H9 (cell line): ENCODE data around the gene CDH23. TPM values are rescaled to one million over a fixed set of nuclear protein-coding genes. Genes with fewer than 3 reads are reported as not detected.

ENCODE experiments used
- DNase-seq: peaks from one replicate; pipeline ENCODE4 v3.0.0-alpha.2; 2017
- H2AFZ ChIP-seq: one replicate; pipeline ENCODE4 v1.6.1; 2013; ENCODE audit warnings: mild to moderate bottlenecking, low read length, control low read depth, moderate library complexity
- H2AK5ac ChIP-seq: 2 replicates; pipeline ENCODE4 v1.6.1; 2013; ENCODE audit warnings: low read length, control low read depth, mixed read lengths; ENCODE audit not compliant: insufficient read length
- H2BK120ac ChIP-seq: one replicate; pipeline ENCODE4 v1.6.1; 2013; ENCODE audit warnings: low read depth, mild to moderate bottlenecking, low read length, control low read depth, inconsistent platforms; ENCODE audit not compliant: poor library complexity, severe bottlenecking
- H2BK12ac ChIP-seq: 2 replicates; pipeline ENCODE4 v1.6.1; 2013; ENCODE audit warnings: low read length, control low read depth, mixed read lengths, low read depth; ENCODE audit not compliant: insufficient read length
- H2BK15ac ChIP-seq: 2 replicates; pipeline ENCODE4 v1.6.1; 2013; ENCODE audit warnings: low read depth, low read length, control low read depth
- H2BK20ac ChIP-seq: one replicate; pipeline ENCODE4 v1.6.1; 2013; ENCODE audit warnings: low read depth, mild to moderate bottlenecking, low read length, control low read depth, inconsistent platforms; ENCODE audit not compliant: poor library complexity, severe bottlenecking
- H2BK5ac ChIP-seq: 2 replicates; pipeline ENCODE4 v1.6.1; 2013; ENCODE audit warnings: low read length, control low read depth, mixed read lengths; ENCODE audit not compliant: insufficient read length
- H3K14ac ChIP-seq: 2 replicates; pipeline ENCODE4 v1.6.1; 2013; ENCODE audit warnings: low read length, control low read depth; ENCODE audit not compliant: insufficient read depth
- H3K18ac ChIP-seq: 2 replicates; pipeline ENCODE4 v1.6.1; 2013; ENCODE audit warnings: low read depth, mild to moderate bottlenecking, mixed read lengths, low read length, control low read depth; ENCODE audit not compliant: insufficient read length
- H3K23ac ChIP-seq: 2 replicates; pipeline ENCODE4 v1.6.1; 2013; ENCODE audit warnings: low read length, control low read depth, mixed read lengths, low read depth; ENCODE audit not compliant: insufficient read length
- H3K23me2 ChIP-seq: 2 replicates; pipeline ENCODE4 v1.6.1; 2013; ENCODE audit warnings: low read depth, mild to moderate bottlenecking, mixed read lengths, low read length, control low read depth; ENCODE audit not compliant: insufficient read length, poor library complexity, severe bottlenecking
- H3K27ac ChIP-seq: 2 replicates; pipeline ENCODE4 v1.5.1; 2013; ENCODE audit warnings: low read length, control low read depth, mixed read lengths, low read depth; ENCODE audit not compliant: insufficient read length
- H3K27me3 ChIP-seq: 2 replicates; pipeline ENCODE4 v1.6.1; 2013; ENCODE audit warnings: low read length, control low read depth, inconsistent platforms; ENCODE audit not compliant: insufficient read depth
- H3K4ac ChIP-seq: 2 replicates; pipeline ENCODE4 v1.6.1; 2013; ENCODE audit warnings: low read depth, mild to moderate bottlenecking, control low read depth, inconsistent platforms, low read length, moderate library complexity
- H3K4me1 ChIP-seq: 2 replicates; pipeline ENCODE4 v1.6.1; 2013; ENCODE audit warnings: low read length, control low read depth, inconsistent platforms; ENCODE audit not compliant: insufficient read depth
- H3K4me2 ChIP-seq: 2 replicates; pipeline ENCODE4 v1.6.1; 2013; ENCODE audit warnings: low read length, control low read depth, mixed read lengths; ENCODE audit not compliant: insufficient read length, insufficient read depth
- H3K56ac ChIP-seq: 2 replicates; pipeline ENCODE4 v1.6.1; 2013; ENCODE audit warnings: low read depth, mild to moderate bottlenecking, mixed read lengths, low read length, control low read depth; ENCODE audit not compliant: insufficient read length
- H3K79me1 ChIP-seq: 2 replicates; pipeline ENCODE4 v1.6.1; 2013; ENCODE audit warnings: low read depth, mild to moderate bottlenecking, moderate library complexity, low read length, control low read depth, inconsistent platforms; ENCODE audit not compliant: insufficient read depth, poor library complexity, severe bottlenecking
- H3K79me2 ChIP-seq: 2 replicates; pipeline ENCODE4 v1.6.1; 2013; ENCODE audit warnings: low read length, control low read depth, inconsistent platforms; ENCODE audit not compliant: insufficient read depth
- H3K9ac ChIP-seq: 2 replicates; pipeline ENCODE4 v1.6.1; 2013; ENCODE audit warnings: low read length, control low read depth, mixed read lengths; ENCODE audit not compliant: insufficient read length; ENCODE audit errors: extremely low read depth
- H3K9me3 ChIP-seq: one replicate; pipeline ENCODE4 v1.6.1; 2013; ENCODE audit warnings: low read depth, low read length, inconsistent platforms; ENCODE audit not compliant: control insufficient read depth
- H3T11ph ChIP-seq: one replicate; pipeline ENCODE4 v1.6.1; 2013; ENCODE audit warnings: mild to moderate bottlenecking, low read length, control low read depth, inconsistent platforms
- H4K20me1 ChIP-seq: one replicate; pipeline ENCODE4 v1.6.1; 2013; ENCODE audit not compliant: control insufficient read depth, insufficient read length, insufficient read depth
- H4K5ac ChIP-seq: 2 replicates; pipeline ENCODE4 v1.6.1; 2013; ENCODE audit warnings: low read depth, mild to moderate bottlenecking, mixed read lengths, low read length, control low read depth; ENCODE audit not compliant: insufficient read length
- H4K8ac ChIP-seq: replicated peaks from 2 replicates; pipeline ENCODE4 v1.6.1; 2013; ENCODE audit warnings: low read length, control low read depth, mixed read lengths, low read depth; ENCODE audit not compliant: insufficient read length
- H4K91ac ChIP-seq: 2 replicates; pipeline ENCODE4 v1.6.1; 2013; ENCODE audit warnings: low read depth, mild to moderate bottlenecking, moderate library complexity, mixed read lengths, low read length, control low read depth; ENCODE audit not compliant: insufficient read length
- H3K27ac Mint-ChIP-seq, 3 experiments: 2 replicates in 2 of 3; 3 replicates in 1 of 3; pipeline ENCODE4 v1.8.0; 2020 to 2021; ENCODE audit warnings: mixed read lengths in 3 of 3, mild to moderate bottlenecking in 1 of 3, moderate library complexity in 1 of 3
- H3K27me3 Mint-ChIP-seq: 2 replicates; pipeline ENCODE4 v1.8.0; 2021; ENCODE audit warnings: low read depth, mild to moderate bottlenecking, moderate library complexity, mixed read lengths
- H3K36me3 Mint-ChIP-seq, 3 experiments: 2 replicates in 2 of 3; 3 replicates in 1 of 3; pipeline ENCODE4 v1.8.0; 2020 to 2021; ENCODE audit warnings: low read depth in 3 of 3, mixed read lengths in 3 of 3; ENCODE audit not compliant: insufficient read depth in 1 of 3
- H3K4me1 Mint-ChIP-seq, 2 experiments: 2 replicates each; pipeline ENCODE4 v1.8.0; 2020; ENCODE audit warnings: mixed read lengths in 2 of 2
- H3K4me3 Mint-ChIP-seq, 2 experiments: 2 replicates in 1 of 2; 3 replicates in 1 of 2; pipeline ENCODE4 v1.8.0; 2020 to 2021; ENCODE audit warnings: mild to moderate bottlenecking in 2 of 2, mixed read lengths in 2 of 2, moderate library complexity in 1 of 2
- H3K9me3 Mint-ChIP-seq, 2 experiments: 2 replicates in 1 of 2; 3 replicates in 1 of 2; pipeline ENCODE4 v1.8.0; 2020; ENCODE audit warnings: mild to moderate bottlenecking in 2 of 2, mixed read lengths in 2 of 2, moderate library complexity in 1 of 2
- WGBS: extraction: QIAGEN DNeasy Blood & Tissue Kit; methylation state at CpG from one replicate; pipeline ENCODE4 v1.1.7; 2013; ENCODE audit warnings: missing lambda C conversion rate, low lambda C conversion rate, mixed read lengths; ENCODE audit not compliant: insufficient read length; ENCODE audit errors: extremely low coverage; 5-methylcytosine and 5-hydroxymethylcytosine counted together
- total RNA-seq: library from RNA; stranded (reverse); gene quantifications from 2 replicates; pipeline ENCODE4 v1.2.1, GENCODE V29; 2021
- TF ChIP-seq, protein P1 (sequence below): fragments of 200-600 bp; sonication (generic); conservative IDR thresholded peaks from 3 replicates; pipeline ENCODE4 v1.8.0; 2021; ENCODE audit warnings: antibody characterized with exemption, mild to moderate bottlenecking

CDH23 gene
- total RNA-seq, 1 experiment from 2014 or later: 2.1 TPM

DNA sequence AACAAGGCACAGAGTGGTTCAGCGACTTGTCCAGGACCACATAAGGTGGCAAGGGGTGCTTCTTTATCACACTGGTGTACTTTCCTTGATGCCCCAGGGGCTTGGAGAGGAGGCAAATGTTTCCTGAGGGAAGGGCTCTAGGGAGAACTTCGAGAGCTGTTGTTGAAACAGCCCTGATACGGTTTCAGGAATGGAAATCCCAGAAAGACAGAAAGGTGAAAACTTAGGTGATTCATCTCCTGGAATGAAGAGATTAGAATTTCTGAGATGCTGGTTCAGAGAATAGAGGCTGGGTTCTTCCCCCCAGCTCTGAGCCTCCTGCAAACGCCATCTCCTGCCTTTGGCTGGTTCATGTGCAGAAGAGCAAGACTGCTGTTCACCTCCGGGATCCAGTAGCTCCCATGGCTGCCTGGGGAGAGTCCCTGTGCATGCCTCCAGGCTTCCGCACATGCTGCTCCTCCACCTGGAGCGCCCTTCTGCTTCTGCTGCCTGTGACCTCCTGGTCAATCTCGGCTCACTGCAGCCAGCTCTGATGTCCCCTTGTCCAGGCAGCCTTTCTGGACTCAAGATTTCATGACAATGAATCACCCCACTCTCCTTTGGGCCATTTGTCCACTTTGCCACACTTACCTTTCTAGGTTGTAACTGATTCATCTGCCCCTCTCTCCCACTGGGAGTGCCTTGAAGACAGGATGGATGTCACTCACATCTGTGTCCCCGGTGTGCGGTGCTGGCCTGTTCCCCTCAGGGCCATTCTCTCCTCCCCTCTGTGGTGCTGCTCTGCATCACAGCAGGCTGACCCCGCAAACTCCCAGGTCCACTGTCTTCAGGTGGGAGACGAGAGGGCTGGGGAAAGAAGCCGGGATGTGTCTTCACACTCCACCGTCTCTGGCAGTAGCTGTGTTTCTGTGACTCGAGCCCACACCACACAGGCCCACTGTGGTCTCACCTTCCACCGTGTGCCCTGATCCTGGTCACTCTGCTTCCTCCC is 3.6 kb upstream of the CDH23 start:
- Histone ChIP-seq H3K23me2 (peaks cover 6% of the 10 kb centered on the region), H2BK20ac (no peak overlapping the region), H3K79me2 (no peaks in the 10 kb centered on the region), H2BK120ac (no peak overlapping the region), H2BK15ac (no peak overlapping the region), H4K20me1 (no peaks in the 10 kb centered on the region), H3K79me1 (no peaks in the 10 kb centered on the region), H3K23ac (no peak overlapping the region), H4K8ac (no peak overlapping the region), H4K91ac (no peak overlapping the region), H3K4me2 (no peak overlapping the region), H2AK5ac (no peak overlapping the region), H3T11ph (no peak overlapping the region), H3K4ac (no peak overlapping the region), H2BK5ac (no peak overlapping the region), H2BK12ac (no peak overlapping the region), H3K9me3 (no peaks in the 10 kb centered on the region), H3K27me3 (peaks cover 7% of the 10 kb centered on the region; the same call in 1 of the 2 replicates), H3K56ac (no peak overlapping the region), H4K5ac (no peak overlapping the region), H3K27ac (no peak overlapping the region), H3K9ac (no peak overlapping the region), H3K14ac (no peak overlapping the region), H2AFZ (no peak overlapping the region), H3K4me1 (no peaks in the 10 kb centered on the region), H3K18ac (no peak overlapping the region)
- H3K9me3 Mint-ChIP-seq: no peaks in the 10 kb centered on the region
- TF ChIP-seq, protein P1, sequence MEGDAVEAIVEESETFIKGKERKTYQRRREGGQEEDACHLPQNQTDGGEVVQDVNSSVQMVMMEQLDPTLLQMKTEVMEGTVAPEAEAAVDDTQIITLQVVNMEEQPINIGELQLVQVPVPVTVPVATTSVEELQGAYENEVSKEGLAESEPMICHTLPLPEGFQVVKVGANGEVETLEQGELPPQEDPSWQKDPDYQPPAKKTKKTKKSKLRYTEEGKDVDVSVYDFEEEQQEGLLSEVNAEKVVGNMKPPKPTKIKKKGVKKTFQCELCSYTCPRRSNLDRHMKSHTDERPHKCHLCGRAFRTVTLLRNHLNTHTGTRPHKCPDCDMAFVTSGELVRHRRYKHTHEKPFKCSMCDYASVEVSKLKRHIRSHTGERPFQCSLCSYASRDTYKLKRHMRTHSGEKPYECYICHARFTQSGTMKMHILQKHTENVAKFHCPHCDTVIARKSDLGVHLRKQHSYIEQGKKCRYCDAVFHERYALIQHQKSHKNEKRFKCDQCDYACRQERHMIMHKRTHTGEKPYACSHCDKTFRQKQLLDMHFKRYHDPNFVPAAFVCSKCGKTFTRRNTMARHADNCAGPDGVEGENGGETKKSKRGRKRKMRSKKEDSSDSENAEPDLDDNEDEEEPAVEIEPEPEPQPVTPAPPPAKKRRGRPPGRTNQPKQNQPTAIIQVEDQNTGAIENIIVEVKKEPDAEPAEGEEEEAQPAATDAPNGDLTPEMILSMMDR: no peak
- H3K27ac Mint-ChIP-seq: peak overlapping the region in 1 of 3 experiments; percentile 59; a peak in 1 of 7 replicates
- peak; percentile 17 for DNase-seq
- no peak overlapping the region; a peak in 1 of 5 replicates for H3K4me3 Mint-ChIP-seq
- WGBS: no CpG with 5 or more reads among the region's 16 CpGs
- H3K36me3 Mint-ChIP-seq: no peaks in the 10 kb centered on the region; a peak in 1 of 7 replicates
- peaks cover 79% of the 10 kb centered on the region for H3K27me3 Mint-ChIP-seq
- H3K4me1 Mint-ChIP-seq: peaks cover 11 to 16% of the 10 kb centered on the region in 2 experiments
